Retinal pigment epithelial cell (primary cell): ENCODE data around the gene WNT3A.
"Not testable (repeated sequence)": the region's sequence is repeated elsewhere in the genome, so short reads cannot be mapped to it uniquely, and the experiment has no call there.

Experiments
- DNase-seq: peaks from one replicate; pipeline ENCODE4 v3.0.0-alpha.2; 2010; ENCODE audit warnings: low read depth
- H3K4me3 ChIP-seq: 2 replicates; pipeline ENCODE4 v1.5.1; 2011; ENCODE audit warnings: mild to moderate bottlenecking, low read length, control low read depth, moderate library complexity
- TF ChIP-seq, protein P1 (sequence below): conservative IDR thresholded peaks from 2 replicates; pipeline ENCODE4 v1.5.1; 2011; ENCODE audit warnings: low read depth, low read length, control low read depth, inconsistent platforms

WNT3A gene, protein sequence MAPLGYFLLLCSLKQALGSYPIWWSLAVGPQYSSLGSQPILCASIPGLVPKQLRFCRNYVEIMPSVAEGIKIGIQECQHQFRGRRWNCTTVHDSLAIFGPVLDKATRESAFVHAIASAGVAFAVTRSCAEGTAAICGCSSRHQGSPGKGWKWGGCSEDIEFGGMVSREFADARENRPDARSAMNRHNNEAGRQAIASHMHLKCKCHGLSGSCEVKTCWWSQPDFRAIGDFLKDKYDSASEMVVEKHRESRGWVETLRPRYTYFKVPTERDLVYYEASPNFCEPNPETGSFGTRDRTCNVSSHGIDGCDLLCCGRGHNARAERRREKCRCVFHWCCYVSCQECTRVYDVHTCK

DNA sequence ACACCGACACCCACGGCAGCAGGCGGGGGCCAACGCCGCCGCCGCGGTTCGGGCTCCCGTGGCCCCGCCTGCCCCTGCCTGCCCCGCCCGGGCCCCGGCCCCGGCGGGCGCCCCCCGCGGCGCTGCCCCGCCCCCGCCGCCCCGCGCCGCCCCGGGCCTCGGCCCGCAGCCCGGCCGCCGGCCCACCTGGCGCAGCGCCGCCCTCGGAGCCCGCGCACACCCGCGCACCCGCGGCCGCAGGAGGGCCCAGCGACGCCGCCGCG is at the start of gene WNT3A:
WNT3A (plus strand) TSS at position 213 of the 263 bp plus-strand sequence. CDS start 131 bp downstream, outside the sequence.
- H3K4me3 ChIP-seq: no peak within 1 kb of the TSS
- no peak for DNase-seq
- TF ChIP-seq, protein P1, sequence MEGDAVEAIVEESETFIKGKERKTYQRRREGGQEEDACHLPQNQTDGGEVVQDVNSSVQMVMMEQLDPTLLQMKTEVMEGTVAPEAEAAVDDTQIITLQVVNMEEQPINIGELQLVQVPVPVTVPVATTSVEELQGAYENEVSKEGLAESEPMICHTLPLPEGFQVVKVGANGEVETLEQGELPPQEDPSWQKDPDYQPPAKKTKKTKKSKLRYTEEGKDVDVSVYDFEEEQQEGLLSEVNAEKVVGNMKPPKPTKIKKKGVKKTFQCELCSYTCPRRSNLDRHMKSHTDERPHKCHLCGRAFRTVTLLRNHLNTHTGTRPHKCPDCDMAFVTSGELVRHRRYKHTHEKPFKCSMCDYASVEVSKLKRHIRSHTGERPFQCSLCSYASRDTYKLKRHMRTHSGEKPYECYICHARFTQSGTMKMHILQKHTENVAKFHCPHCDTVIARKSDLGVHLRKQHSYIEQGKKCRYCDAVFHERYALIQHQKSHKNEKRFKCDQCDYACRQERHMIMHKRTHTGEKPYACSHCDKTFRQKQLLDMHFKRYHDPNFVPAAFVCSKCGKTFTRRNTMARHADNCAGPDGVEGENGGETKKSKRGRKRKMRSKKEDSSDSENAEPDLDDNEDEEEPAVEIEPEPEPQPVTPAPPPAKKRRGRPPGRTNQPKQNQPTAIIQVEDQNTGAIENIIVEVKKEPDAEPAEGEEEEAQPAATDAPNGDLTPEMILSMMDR: no peak

DNA sequence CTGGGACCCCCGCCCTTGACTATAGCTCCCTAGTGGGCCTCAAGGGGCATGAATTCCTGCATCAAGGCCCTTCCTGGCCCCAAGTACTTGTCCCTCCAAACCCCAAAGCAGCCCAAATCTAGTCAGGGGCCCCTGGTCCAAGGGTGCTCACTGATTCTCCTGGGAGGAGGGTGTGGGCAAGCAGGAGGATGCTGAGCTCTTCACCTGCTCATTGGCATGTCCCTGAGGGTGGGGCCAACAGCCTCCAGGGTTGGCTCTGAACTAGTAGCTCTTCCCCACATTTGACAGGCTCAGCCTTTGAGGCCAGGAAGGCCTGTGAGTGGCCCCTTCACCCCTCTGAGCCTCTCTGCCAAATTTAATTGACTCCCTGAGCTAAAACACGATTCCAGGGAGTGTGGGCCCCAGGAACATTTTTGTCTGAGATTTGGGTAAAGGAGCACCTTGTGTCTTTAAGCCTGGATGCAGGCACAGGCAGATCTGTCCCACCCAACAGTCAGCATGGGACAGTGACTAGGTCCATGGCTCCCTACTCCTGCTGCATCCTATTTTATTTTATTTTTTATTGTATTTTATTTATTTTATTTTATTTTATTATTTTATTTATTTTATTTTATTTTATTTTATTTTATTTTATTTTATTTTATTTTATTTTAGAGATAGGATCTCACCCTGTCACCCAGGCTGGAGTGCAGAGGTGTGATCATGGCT is 48.0 kb upstream of the WNT3A start:
- no peak overlapping the region for H3K4me3 ChIP-seq
- TF ChIP-seq, protein P1: no peak
- DNase-seq: no peak

DNA sequence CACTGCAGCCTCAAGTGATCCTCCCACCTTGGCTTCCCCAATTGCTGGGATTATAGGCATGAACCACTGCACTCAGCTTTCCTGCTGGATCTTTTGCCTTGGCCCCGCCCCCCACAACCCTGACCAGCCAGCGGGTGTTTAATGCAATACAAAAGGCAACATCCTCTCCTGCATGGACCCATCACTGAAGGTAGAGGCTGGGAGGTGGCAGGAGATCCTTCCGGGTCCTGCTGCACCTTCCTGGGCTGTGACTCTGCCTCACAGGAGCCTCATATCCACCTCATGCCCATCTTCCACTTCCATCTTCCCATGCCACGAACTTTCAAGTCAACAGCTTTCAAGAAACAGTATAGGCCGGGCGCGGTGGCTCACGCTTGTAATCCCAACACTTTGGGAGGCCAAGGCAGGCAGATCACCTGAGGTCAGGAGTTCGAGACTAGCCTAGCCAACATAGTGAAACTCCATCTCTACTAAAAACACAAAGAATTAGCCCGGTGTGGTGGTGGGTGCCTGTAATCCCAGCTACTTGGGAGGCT is 47.4 kb upstream of the WNT3A start:
- H3K4me3 ChIP-seq: no peak overlapping the region
- no peak for DNase-seq
- TF ChIP-seq, protein P1: no peak

DNA sequence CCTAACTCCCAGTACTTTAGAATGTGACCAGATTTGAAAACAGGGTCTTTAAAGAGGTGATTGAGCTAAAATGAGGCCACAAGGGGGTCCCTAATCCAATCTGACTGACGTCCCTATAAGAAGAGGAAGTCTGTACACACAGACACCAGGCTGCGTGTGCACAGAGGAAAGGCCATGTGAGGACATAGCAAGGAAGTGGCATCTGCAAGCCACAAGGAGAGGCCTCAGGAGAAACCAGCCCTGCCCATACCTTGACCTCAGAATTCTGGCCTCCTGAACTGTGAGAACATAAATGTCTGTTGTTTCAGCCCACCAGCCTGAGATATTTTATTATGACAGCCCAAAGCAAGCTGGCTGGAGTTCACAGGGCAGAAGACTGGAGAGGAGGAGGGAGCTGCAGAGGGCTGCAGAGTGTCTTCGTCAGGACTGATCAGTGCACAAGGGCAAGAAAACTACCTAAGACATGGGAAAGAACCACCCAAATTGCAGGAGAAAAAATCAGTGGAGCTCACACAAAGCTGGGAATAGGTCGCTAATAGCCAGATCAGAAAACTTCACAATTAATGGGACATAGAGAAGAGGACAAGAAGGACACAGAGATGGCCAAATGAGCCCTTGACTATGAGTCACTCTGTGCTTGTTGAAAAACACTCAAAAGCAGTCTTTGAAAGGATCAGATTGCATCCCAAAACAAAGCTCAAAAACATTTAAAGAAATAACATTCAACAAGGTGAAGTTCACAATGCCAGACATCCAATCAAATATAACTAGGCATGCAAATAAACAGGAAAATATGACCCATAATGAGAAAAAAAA is 44.9 kb upstream of the WNT3A start:
- H3K4me3 ChIP-seq: no peak overlapping the region
- no peak for DNase-seq
- TF ChIP-seq, protein P1: no peak

DNA sequence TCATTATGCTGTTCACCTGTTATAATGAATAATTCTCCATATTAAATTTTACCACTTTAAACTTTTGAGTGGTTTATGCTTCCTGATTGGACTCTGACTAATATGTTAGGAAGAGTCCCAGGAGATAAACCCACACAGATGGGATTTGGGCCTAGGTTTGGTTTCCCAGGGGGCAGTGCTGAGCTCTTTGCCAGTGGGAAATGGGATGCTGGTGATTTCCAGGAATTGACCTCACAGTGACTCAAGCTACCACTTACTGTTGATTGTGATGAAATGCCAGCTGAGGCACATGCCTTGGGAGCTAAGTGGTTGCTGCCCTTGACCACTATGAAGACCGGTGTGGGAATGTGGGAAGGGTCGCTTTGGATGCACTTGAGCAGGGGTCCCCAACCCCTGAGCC is 40.1 kb upstream of the WNT3A start:
- not testable (repeated sequence) for DNase-seq, H3K4me3 ChIP-seq

DNA sequence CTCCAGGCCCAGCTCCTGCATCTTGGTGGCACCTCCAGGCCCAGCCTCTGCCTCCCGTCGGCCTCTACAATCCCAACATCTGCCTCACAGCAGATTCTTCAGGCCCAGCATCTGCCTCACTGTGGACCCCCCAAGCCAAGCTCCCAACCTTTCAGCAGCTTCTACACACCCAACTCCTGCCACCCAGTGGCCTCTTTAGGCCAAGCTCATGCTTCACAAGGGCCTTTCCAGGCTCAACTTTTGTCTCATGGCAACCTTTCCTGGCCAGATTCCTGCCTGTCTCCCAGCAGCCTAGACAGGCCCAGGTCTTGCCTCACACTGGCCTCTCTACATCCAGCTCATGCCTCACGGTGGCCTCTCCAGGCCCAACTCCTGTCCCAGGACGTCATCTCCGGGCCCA is 39.0 kb upstream of the WNT3A start:
- DNase-seq, H3K4me3 ChIP-seq: not testable (repeated sequence)

DNA sequence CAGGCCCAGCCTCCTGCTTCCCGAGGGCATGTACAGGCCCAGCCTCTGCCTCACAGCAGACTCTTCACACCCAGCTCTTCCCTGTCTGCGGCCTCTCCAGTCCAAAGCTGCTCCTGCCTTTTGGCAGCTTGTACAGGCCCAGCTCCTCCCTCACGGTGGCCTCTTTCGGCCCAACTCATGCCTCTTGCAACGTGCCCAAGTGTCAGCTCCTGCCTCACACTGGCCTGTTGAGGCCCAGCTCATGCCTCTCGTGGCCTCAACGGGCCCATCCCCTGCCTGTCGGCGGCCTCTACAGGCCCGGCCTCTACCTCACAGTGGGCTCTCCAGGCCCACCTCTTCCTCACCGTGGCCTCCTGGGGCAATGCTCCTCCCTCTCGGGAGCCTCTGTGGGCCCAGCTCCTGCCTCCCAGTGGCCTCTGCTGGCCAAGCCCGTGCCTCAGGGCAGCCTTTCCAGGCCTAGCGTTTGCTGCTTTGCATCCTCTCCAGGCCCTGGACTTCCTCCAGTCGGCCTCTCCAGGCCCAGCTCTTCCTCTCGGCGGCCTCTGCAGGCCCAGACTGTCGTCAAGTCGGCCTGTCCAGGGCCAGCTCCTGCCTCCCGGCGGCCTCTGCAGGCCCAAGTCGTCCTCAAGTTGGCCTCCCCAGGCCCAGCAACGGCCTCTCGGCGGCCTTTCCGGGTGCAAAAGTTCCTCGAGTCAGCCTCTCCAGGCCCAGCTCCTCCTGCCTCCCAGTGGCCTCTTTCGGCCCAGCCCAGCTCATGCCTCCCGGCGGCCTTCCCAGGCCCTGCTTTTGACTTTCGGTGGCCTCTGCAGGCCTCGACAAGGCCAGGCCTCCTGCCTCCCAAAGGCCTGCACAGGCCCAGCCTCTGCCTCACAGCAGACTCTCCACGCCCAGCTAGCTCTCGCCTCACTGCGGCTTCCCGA is 36.5 kb upstream of the WNT3A start:
- H3K4me3 ChIP-seq: not testable (repeated sequence)

DNA sequence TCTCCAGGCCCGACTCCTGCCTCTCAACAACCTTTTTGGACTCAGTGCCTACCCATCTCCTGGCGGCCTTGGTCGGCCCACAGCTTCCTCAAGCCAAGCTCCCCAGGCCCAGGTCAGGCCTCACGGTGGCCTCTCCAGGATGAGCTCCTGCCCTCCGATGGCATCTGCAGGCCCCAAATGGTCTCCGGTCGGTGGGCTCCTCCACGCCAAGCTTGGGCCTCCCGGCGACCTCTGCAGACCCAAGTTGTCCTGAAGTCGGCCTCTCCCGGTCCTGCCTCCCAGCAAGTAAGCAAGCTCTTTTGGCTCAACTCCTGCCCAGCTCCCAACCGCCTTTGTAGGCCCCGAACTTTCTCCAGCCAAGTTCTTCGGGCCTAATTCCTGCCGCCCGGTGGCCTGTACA is 35.6 kb upstream of the WNT3A start:
- not testable (repeated sequence) for DNase-seq, H3K4me3 ChIP-seq

More for the DNA sequence above, 36.5 kb upstream of the WNT3A start:
- DNase-seq: not testable (repeated sequence)

DNA sequence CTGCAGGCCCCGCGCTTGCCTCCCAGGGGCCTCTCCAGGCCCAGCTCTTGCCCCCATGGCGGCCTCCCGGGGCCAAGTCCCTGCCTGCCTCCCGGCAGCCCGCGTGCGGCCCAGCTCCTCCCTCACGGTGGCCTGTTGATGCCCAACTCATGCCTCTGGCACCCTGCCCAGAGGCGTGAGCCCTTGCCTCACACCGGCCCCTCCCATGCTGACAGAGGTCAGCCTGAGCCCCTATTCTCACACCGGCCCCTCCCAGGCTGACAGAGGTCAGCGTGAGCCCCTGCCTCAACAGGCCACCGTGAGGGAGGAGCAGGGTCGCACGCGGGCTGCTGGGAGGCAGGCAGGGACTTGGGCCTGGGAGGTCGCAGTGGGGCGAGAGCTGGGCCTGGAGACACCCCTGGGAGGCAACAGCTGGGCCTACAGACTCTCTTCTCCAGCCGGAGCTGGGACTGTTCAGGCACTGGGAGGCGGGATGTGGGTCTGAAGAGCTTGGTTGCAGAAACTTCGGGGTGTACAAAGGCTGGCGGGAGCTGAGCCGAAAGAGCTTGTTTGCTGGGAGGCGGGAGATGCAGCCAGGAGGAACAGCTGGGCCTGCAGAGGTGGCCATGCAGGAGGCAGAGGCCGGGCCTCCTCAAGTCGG is 35.0 kb upstream of the WNT3A start:
- H3K4me3 ChIP-seq, DNase-seq: not testable (repeated sequence)

DNA sequence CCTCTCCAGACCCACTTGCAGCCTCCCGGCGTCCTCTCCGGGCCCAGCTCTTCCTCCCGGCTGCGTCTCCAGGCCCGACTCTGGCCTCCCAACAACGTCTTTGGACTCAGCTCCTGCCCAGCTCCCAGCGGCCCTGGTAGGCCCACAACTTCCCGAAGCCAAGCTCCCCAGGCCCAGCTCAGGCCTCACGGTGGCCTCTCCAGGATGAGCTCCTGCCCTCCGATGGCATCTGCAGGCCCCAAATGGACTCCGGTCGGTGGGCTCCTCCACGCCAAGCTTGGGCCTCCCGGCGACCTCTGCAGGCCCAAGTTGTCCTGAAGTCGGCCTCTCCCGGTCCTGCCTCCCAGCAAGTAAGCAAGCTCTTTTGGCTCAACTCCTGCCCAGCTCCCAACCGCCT is 34.5 kb upstream of the WNT3A start:
- H3K4me3 ChIP-seq, DNase-seq: not testable (repeated sequence)

DNA sequence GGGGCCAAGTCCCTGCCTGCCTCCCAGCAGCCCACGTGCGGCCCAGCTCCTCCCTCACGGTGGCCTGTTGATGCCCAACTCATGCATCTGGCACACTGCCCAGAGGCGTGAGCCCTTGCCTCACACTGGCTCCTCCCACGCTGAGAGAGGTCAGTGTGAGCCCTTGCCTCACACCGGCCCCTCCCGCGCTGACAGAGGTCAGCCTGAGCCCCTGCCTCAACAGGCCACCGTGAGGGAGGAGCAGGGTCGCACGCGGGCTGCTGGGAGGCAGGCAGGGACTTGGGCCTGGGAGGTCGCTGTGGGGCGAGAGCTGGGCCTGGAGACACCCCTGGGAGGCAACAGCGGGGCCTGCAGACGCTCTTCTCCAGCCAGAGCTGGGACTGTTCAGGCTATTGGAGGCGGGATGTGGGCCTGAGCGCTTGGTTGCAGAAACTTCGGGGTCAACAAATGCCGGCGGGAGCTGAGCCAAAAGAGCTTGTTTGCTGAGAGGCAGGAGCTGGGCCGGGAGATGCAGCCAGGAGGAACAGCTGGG is 33.9 kb upstream of the WNT3A start:
- H3K4me3 ChIP-seq, DNase-seq: not testable (repeated sequence)

DNA sequence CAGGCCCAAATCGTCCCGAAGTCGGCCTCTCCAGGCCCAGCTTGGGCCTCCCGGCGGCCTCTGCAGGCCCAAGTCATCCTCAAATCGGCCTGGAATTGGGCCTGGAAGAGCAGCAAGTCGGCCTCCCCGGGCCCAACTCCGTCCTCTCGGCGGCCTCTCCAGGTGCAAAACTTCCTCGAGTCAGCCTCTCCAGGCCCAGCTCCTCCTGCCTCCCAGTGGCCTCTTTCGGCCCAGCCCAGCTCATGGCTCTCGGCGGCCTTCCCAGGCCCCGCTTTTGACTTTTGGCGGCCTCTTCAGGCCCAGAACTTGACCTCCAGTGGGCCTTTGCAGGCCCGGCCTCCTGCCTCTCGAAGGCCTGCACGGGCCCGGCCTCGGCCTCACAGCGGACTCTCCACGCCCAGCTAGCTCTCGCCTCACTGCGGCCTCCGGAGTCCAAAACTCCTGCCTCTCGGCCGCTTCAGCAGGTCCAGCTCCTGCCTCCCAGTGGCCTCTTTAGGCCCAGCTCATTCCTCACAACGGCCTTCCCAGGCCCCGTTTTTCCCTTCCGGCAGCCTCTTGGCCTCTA is 33.0 kb upstream of the WNT3A start:
- H3K4me3 ChIP-seq, DNase-seq: not testable (repeated sequence)
